GM12878 (cell line): ENCODE data around the gene HCN3. TPM values are rescaled to one million over a fixed set of nuclear protein-coding genes. Genes with fewer than 3 reads are reported as not detected.

Experiments used
- MYC ChIP-seq: IDR thresholded peaks from 2 replicates; pipeline ENCODE4 v1.6.1; 2011; ENCODE audit warnings: mild to moderate bottlenecking, low read length, moderate library complexity, inconsistent platforms; ENCODE audit not compliant: insufficient read depth, insufficient replicate concordance, insufficient read length, severe bottlenecking
- NFYA ChIP-seq: IDR thresholded peaks from 2 replicates; pipeline ENCODE4 v1.6.1; 2011; ENCODE audit warnings: low read depth, mild to moderate bottlenecking, low read length, improper control_type of control experiment, borderline replicate concordance
- RAD21 ChIP-seq: IDR thresholded peaks from 2 replicates; pipeline ENCODE4 v1.6.1; 2011; ENCODE audit warnings: mild to moderate bottlenecking, low read depth, low read length, moderate library complexity; ENCODE audit not compliant: insufficient read depth
- RBBP5 ChIP-seq: fragments of 200-600 bp; sonication (generic); conservative IDR thresholded peaks from 2 replicates; pipeline ENCODE4 v1.6.1; 2016
- RUNX3 ChIP-seq: IDR thresholded peaks from 2 replicates; pipeline ENCODE4 v1.6.1; 2012; ENCODE audit warnings: low read length, inconsistent platforms
- SMAD5 ChIP-seq: IDR thresholded peaks from 2 replicates; pipeline ENCODE4 v1.6.1; 2016; ENCODE audit warnings: antibody characterized with exemption, low read depth
- TCF7 ChIP-seq: IDR thresholded peaks from 2 replicates; pipeline ENCODE4 v1.6.1; 2014; ENCODE audit warnings: antibody characterized with exemption, borderline replicate concordance
- ZNF207 ChIP-seq: fragments of 450-650 bp; IDR thresholded peaks from 2 replicates; pipeline ENCODE4 v1.6.1; 2014; ENCODE audit warnings: antibody characterized with exemption, mild to moderate bottlenecking, borderline replicate concordance
- ZSCAN29 ChIP-seq: fragments of 450-650 bp; IDR thresholded peaks from 2 replicates; pipeline ENCODE4 v1.6.1; 2017; ENCODE audit warnings: mild to moderate bottlenecking, moderate library complexity
- polyA plus RNA-seq, 11 experiments: library from polyadenylated mRNA; depleted of rRNA in 4 of 11; unstranded in 6 of 11; stranded (reverse) in 5 of 11; fragments of >200 nt; fragmentation: Nextera tagmentation in 4 of 11; fragmentation: Illumina TruSeq in 1 of 11; extraction: Ambion mirVana in 4 of 11; extraction: Trizol in 1 of 11; gene quantifications; 1 replicate in 1 of 11; 2 replicates in 10 of 11; pipeline versions ENCODE4 v1.2.1 to v1.2.3, GENCODE V29; 2011 to 2016; ENCODE audit warnings: inconsistent platforms in 2 of 11, missing spikeins in 2 of 11, low read depth in 1 of 11
- total RNA-seq, 4 experiments: library from RNA; depleted of rRNA in 3 of 4; stranded (reverse); fragments of >200 nt in 3 of 4; fragmentation: Illumina TruSeq in 1 of 4; extraction: Trizol in 1 of 4; gene quantifications; 2 replicates each; pipeline versions ENCODE4 v1.2.1 to v1.2.3, GENCODE V29; 2013 to 2021
- TF ChIP-seq, protein P1 (sequence below): fragments of 450-650 bp; IDR thresholded peaks from 2 replicates; pipeline ENCODE4 v1.6.1; 2017; ENCODE audit warnings: mild to moderate bottlenecking, moderate library complexity
- TF ChIP-seq, protein P2 (sequence below): IDR thresholded peaks from 2 replicates; pipeline ENCODE4 v1.6.1; 2011; ENCODE audit warnings: borderline replicate concordance, low read depth, mild to moderate bottlenecking, moderate library complexity, mixed read lengths, low read length; ENCODE audit not compliant: insufficient read depth; ENCODE audit errors: extremely low read length
- TF ChIP-seq, protein P3 (sequence below): fragments of 450-650 bp; formaldehyde crosslinking; IDR thresholded peaks from 2 replicates; pipeline ENCODE4 v1.4.0; 2020; ENCODE audit warnings: mild to moderate bottlenecking, moderate library complexity

The HCN3 gene
- total and polyA plus RNA-seq, 10 of the 15 experiments (the other 5 are each of a cell fraction or from before 2014, with no cell fraction given): 0.08 to 4.1 (median 1.8) TPM

DNA sequence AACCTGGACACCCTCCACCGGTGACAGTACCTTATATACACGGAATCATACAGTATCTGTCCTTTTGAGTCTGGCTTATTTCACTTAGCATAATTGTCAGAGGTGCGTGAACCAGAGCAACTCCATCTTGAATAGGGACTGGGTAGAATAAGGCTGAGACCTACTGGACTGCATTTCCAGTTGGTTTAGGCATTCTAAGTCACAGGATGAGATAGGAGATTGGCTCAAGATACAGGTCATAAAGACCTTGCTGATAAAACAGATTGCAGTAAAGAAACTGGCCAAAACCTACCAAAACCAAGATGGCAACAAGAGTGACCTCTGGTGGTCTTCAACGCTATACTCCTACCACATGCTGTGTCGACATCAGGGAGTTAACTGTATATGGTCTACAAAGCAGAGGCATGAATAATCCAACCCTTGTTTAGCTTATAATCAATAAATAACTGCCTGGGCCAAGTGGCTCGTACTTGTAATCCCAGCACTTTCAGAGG, 30.0 kb downstream of the HCN3 start (continued):
- TF ChIP-seq, protein P1, sequence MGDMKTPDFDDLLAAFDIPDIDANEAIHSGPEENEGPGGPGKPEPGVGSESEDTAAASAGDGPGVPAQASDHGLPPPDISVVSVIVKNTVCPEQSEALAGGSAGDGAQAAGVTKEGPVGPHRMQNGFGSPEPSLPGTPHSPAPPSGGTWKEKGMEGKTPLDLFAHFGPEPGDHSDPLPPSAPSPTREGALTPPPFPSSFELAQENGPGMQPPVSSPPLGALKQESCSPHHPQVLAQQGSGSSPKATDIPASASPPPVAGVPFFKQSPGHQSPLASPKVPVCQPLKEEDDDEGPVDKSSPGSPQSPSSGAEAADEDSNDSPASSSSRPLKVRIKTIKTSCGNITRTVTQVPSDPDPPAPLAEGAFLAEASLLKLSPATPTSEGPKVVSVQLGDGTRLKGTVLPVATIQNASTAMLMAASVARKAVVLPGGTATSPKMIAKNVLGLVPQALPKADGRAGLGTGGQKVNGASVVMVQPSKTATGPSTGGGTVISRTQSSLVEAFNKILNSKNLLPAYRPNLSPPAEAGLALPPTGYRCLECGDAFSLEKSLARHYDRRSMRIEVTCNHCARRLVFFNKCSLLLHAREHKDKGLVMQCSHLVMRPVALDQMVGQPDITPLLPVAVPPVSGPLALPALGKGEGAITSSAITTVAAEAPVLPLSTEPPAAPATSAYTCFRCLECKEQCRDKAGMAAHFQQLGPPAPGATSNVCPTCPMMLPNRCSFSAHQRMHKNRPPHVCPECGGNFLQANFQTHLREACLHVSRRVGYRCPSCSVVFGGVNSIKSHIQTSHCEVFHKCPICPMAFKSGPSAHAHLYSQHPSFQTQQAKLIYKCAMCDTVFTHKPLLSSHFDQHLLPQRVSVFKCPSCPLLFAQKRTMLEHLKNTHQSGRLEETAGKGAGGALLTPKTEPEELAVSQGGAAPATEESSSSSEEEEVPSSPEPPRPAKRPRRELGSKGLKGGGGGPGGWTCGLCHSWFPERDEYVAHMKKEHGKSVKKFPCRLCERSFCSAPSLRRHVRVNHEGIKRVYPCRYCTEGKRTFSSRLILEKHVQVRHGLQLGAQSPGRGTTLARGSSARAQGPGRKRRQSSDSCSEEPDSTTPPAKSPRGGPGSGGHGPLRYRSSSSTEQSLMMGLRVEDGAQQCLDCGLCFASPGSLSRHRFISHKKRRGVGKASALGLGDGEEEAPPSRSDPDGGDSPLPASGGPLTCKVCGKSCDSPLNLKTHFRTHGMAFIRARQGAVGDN: peak; percentile 91
- TF ChIP-seq, protein P2, sequence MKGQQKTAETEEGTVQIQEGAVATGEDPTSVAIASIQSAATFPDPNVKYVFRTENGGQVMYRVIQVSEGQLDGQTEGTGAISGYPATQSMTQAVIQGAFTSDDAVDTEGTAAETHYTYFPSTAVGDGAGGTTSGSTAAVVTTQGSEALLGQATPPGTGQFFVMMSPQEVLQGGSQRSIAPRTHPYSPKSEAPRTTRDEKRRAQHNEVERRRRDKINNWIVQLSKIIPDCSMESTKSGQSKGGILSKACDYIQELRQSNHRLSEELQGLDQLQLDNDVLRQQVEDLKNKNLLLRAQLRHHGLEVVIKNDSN: no peak
- TF ChIP-seq SMAD5 (0 out of 2 replicates have a peak, but pooled peaks have one; percentile 12), RUNX3 (0 out of 2 replicates have a peak, but pooled peaks have one; percentile 9), RAD21 (peak; percentile 46), TCF7 (no peak), ZNF207 (0 out of 2 replicates have a peak, but pooled peaks have one; percentile 20), RBBP5 (no peak), MYC (no peak), ZSCAN29 (no peak), NFYA (no peak)
- TF ChIP-seq, protein P3, sequence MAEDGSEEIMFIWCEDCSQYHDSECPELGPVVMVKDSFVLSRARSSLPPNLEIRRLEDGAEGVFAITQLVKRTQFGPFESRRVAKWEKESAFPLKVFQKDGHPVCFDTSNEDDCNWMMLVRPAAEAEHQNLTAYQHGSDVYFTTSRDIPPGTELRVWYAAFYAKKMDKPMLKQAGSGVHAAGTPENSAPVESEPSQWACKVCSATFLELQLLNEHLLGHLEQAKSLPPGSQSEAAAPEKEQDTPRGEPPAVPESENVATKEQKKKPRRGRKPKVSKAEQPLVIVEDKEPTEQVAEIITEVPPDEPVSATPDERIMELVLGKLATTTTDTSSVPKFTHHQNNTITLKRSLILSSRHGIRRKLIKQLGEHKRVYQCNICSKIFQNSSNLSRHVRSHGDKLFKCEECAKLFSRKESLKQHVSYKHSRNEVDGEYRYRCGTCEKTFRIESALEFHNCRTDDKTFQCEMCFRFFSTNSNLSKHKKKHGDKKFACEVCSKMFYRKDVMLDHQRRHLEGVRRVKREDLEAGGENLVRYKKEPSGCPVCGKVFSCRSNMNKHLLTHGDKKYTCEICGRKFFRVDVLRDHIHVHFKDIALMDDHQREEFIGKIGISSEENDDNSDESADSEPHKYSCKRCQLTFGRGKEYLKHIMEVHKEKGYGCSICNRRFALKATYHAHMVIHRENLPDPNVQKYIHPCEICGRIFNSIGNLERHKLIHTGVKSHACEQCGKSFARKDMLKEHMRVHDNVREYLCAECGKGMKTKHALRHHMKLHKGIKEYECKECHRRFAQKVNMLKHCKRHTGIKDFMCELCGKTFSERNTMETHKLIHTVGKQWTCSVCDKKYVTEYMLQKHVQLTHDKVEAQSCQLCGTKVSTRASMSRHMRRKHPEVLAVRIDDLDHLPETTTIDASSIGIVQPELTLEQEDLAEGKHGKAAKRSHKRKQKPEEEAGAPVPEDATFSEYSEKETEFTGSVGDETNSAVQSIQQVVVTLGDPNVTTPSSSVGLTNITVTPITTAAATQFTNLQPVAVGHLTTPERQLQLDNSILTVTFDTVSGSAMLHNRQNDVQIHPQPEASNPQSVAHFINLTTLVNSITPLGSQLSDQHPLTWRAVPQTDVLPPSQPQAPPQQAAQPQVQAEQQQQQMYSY (CRISPR knock-in tag): no peak
